Colonic mucosa (tissue), 4 donors: Measurements from ENCODE around the gene CRK. TPM values are rescaled to one million over a fixed set of nuclear protein-coding genes. Genes with fewer than 3 reads are reported as not detected.

Source experiments
- DNase-seq: peaks from one replicate; pipeline ENCODE4 v3.0.0-alpha.2; 2020
- H3K27ac ChIP-seq: fragments of 200-600 bp; one replicate; pipeline ENCODE4 v1.8.0; 2021
- H3K27me3 ChIP-seq: fragments of 200-600 bp; one replicate; pipeline ENCODE4 v1.8.0; 2021
- H3K36me3 ChIP-seq: fragments of 200-600 bp; one replicate; pipeline ENCODE4 v1.8.0; 2021
- H3K4me1 ChIP-seq: fragments of 200-600 bp; one replicate; pipeline ENCODE4 v1.8.0; 2021; ENCODE audit warnings: mild to moderate bottlenecking
- H3K4me3 ChIP-seq: fragments of 200-600 bp; one replicate; pipeline ENCODE4 v1.8.0; 2021
- H3K9ac ChIP-seq, 2 donors: one replicate each; pipeline ENCODE4 v1.7.0; 2013; ENCODE audit warnings: control low read depth in 2 of 2, low read depth in 2 of 2, low read length in 2 of 2
- H3K9me3 ChIP-seq: fragments of 200-600 bp; one replicate; pipeline ENCODE4 v1.8.0; 2021
- intact Hi-C: fragments of 100-400 bp; cut with DNase I; formaldehyde crosslinking; loops from one replicate; pipeline ENCODE4 v1.14.1; 2022
- total RNA-seq, 2 donors: library from RNA; stranded (reverse); fragmentation: NEBNext Ultra II Directional in 1 of 2; extraction: Animal tissue kit (Norgen Biotek cat#: 25700) in 1 of 2; gene quantifications; one replicate each; pipeline ENCODE4 v1.2.1, GENCODE V29; 2021
- TF ChIP-seq, protein P1 (sequence below): fragments of 200-600 bp; IDR thresholded peaks from one replicate; pipeline ENCODE4 v1.8.0; 2022; ENCODE audit warnings: antibody characterized with exemption, mild to moderate bottlenecking
- donor health status: healthy.
- donor health status: DM: no; HTN: no; CAD: no.
- donor health status: DM: no; HTN: no; CAD: no.

Gene CRK
- total RNA-seq, 2 donors from 2014 or later = 74.5 to 82.0 TPM

DNA sequence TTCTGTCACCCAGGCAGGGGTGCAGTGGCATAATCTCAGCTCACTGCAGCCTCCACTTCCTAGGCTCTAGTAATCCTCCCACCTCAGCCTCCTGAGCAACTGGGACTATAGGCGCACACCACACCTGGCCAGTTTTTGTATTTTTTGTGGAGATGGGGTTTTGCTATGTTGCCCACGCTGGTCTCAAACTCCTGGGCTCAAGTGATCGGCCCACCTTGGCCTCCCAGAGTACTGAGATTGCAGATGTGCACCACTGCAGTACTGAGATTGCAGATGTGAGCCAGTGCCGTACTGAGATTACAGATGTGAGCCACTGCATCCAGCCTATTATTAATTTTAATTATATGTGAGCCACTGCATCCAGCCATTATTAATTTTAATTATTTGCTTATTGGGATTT, 13.8 kb downstream of the CRK start:
- Histone ChIP-seq H3K27ac (no peak overlapping the region), H3K9me3 (no peaks in the 10 kb centered on the region), H3K4me3 (no peak overlapping the region), H3K36me3 (no peaks in the 10 kb centered on the region), H3K4me1 (no peaks in the 10 kb centered on the region), H3K9ac (no peak overlapping the region), H3K27me3 (no peaks in the 10 kb centered on the region)
- intact Hi-C loops = no loop called here
- TF ChIP-seq, protein P1, sequence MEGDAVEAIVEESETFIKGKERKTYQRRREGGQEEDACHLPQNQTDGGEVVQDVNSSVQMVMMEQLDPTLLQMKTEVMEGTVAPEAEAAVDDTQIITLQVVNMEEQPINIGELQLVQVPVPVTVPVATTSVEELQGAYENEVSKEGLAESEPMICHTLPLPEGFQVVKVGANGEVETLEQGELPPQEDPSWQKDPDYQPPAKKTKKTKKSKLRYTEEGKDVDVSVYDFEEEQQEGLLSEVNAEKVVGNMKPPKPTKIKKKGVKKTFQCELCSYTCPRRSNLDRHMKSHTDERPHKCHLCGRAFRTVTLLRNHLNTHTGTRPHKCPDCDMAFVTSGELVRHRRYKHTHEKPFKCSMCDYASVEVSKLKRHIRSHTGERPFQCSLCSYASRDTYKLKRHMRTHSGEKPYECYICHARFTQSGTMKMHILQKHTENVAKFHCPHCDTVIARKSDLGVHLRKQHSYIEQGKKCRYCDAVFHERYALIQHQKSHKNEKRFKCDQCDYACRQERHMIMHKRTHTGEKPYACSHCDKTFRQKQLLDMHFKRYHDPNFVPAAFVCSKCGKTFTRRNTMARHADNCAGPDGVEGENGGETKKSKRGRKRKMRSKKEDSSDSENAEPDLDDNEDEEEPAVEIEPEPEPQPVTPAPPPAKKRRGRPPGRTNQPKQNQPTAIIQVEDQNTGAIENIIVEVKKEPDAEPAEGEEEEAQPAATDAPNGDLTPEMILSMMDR = no peak
- no peak for DNase-seq

DNA sequence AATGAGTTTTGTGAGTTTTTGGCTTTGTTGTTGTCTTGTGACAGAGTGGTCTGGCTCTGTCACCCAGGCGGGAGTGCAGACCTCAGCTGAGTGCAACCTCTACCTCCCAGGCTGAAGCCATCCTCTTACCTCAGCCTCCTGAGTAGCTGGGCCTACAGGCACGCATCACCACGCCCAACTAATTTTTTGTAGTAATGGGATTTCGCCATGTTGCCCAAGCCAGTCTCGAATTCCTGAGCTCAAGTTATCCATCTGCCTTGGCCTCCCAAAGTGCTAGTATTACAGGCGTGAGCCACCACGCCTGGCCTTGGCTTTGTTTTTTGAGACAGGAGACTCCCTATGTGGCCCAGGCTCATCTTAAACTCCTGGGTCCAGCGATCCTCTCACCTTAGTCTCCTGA, 15.1 kb downstream of the CRK start:
- no peak for DNase-seq
- intact Hi-C loops = no loop called here
- Histone ChIP-seq H3K9me3 (no peaks in the 10 kb centered on the region), H3K27me3 (no peaks in the 10 kb centered on the region), H3K9ac (no peak overlapping the region), H3K36me3 (peaks cover 4% of the 10 kb centered on the region), H3K4me1 (no peaks in the 10 kb centered on the region), H3K27ac (no peak overlapping the region), H3K4me3 (no peak overlapping the region)
- TF ChIP-seq, protein P1 = no peak

DNA sequence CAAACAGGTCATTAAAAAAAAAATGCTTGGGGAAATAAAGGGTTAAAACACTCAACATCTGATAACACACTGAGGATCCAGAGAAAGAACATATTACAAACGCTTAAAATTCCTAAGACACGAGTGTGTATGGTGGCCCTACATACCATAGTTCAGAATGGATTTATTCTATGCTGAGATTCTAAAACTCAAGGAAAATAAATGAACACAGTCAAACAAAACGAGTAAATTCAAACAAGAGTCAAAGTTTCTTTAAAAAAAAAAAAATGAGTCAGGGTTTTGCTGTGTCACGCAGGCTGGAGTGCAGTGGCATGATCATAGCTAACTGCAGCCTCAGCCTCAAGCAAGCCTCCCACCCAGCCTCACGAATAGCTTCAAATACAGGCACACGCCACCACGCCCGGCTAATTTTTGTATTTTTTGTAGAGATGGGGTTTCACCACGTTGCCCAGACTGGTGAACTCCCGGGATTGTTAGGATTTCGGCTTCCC, 17.4 kb downstream of the CRK start:
- no peak for DNase-seq
- no peaks in the 10 kb centered on the region for H3K9me3 ChIP-seq
- TF ChIP-seq, protein P1 = no peak
- H3K4me3 ChIP-seq = no peak overlapping the region
- intact Hi-C loops = no loop called here
- H3K36me3 ChIP-seq = peaks cover 4% of the 10 kb centered on the region
- H3K27ac ChIP-seq = no peak overlapping the region
- H3K4me1 ChIP-seq = no peaks in the 10 kb centered on the region
- no peak overlapping the region for H3K9ac ChIP-seq
- no peaks in the 10 kb centered on the region for H3K27me3 ChIP-seq

DNA sequence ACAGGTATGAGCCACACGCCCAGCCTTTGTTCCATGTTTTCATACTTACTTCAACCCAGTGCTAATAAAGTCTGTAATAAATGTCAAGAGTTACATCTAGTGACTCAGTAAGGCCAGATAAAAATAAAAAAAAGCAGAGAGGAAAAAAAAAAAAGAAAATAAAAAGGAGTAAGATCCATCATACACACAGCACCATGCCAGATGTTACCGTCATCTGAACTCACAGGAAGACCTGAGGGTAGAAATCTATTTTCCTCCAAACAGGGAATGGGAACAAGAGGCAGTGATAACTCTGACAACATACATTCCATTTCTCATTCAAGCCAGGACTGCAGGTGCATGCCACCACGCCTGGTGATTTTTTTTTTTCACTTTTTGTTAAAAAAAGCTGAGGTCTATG, 20.7 kb downstream of the CRK start:
- Histone ChIP-seq H3K27me3 (no peaks in the 10 kb centered on the region), H3K9ac (no peak overlapping the region), H3K27ac (no peak overlapping the region), H3K4me3 (no peak overlapping the region), H3K9me3 (no peaks in the 10 kb centered on the region), H3K36me3 (peaks cover 4% of the 10 kb centered on the region), H3K4me1 (no peaks in the 10 kb centered on the region)
- intact Hi-C loops = no loop called here
- no peak for DNase-seq
- TF ChIP-seq, protein P1 = no peak

DNA sequence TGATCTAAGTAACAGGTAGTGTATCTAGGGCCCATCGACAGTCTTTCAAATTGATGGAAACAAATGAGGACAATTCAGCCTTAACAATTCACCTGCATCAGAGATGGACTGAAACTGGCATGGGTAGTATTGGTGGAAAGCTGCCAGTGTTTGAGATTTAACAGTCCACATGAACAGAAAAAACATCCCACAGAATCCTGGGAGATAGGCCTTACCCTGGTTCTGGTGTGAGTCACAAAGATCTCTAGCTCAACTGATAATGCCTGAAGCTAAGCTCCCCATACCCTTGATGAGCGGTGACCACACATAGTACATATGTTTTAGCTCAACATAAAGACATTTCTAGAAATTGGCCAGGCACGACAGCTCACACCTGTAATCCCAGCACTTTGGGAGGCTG, 21.9 kb downstream of the CRK start:
- Histone ChIP-seq H3K27me3 (no peaks in the 10 kb centered on the region), H3K36me3 (peaks cover 4% of the 10 kb centered on the region), H3K9ac (no peak overlapping the region), H3K4me3 (no peak overlapping the region), H3K27ac (no peak overlapping the region), H3K4me1 (no peaks in the 10 kb centered on the region), H3K9me3 (no peaks in the 10 kb centered on the region)
- no peak for DNase-seq
- TF ChIP-seq, protein P1 = no peak
- intact Hi-C loops = no loop called here
